Measurements from ENCODE around the gene ERCC1.
A peak's percentile ranks its signal among the peaks of the same experiment; 100 is the strongest.
"Not testable (repeated sequence)": the region's sequence is repeated elsewhere in the genome, so short reads cannot be mapped to it uniquely, and the experiment has no call there.

Gene ERCC1

DNA sequence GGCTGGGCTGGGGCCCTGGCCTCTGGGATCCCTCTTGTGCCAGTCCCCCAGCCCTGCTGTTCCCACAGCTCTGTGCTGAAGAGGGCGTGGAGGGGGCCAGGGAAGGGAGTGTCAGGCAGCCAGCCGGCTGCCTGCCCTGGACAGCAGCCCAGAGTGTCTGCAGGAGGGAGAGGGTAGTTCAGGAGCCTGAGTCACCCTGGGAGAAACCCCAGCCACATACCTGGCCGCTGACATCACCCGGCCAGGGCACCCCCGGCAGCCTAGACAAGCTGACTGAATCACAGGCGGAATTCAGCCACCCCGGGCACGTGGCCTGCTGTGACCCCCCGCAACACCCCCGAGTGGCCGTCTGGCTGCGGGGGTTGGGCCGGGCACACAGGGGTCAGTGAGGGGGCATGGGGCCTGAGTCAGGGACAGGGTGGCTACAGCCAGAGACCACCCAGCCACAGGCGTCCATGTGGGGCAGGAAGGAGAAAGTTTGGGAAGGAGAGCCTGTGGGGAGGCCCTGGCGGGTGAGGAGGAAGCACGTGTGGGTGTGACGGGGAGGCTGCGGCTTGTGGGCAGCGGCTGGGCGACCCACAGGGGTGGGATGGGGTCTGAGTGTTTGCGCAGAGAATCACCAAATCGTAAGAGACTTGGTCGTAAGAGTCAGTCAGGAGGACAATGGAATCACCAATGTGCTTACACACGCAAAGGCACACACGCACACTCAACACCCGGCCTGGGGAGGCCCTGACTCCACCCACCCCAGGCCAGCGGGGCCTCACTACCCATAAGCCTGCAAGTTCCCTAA is 32.2 kb upstream of the ERCC1 start:
- peak; percentile 94 for DNase-seq (ENCODE audit: low read depth)

DNA sequence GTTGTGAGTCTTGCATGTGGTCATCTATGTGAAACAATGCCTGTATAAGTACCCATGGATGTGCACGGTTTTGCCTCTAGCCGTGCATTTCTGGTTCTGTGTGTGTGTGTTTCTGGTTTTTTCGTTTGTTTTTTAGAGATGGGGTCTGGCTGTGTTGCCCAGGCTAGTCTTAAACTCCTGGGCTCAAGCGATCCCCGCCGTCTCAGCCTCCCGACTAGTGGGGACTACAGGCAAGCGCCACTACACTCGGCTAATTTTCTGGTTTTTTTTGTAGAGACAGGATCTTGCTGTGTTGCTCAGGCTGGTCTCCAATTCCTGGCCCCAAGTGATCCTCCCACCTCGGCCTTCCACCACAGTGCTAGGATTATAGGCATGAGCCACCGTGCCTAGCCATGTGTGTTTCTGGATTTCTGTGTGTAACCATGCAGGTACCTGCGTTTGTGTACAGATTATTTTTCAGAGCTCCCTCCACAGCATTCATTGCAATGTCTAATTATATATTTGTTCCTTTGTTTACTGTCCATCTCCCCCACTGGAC is 28.2 kb upstream of the ERCC1 start:
- DNase-seq (ENCODE audit: low read depth): no peak

DNA sequence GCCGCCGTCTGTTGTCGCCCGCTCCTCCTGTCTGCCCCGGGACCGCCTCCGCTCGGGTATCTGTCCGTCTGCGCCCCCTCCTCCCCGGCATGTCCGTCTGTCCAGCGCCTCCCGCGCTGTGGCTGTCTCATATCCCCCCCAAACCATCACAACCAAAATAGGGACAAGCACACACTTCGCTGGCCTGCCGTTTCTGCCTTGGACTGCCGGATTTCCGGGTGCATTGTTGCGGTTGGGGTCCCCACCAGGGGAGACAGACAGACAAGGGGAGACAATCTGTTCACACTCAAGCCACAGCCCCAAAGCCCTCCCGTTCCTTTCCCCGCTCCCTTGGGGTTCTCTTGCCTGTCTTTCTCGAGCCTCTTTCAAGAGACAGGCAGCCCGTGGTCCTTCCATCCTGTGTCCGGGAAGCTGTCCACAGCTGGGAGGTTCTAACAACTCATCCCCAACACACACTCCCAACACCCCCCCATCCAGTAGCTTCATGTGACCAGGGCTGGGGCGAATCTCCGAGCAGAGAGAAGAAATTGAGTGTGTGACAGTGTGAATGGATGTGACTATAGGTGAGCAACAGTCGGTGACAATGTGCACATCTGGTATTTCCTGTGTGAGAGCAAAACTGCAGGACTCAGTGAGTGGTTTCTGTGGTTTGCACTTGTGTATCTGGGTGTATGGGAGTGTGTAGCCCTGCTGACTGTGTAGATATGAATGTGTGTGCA is 27.6 kb upstream of the ERCC1 start:
- no peak for DNase-seq (ENCODE audit: low read depth)

DNA sequence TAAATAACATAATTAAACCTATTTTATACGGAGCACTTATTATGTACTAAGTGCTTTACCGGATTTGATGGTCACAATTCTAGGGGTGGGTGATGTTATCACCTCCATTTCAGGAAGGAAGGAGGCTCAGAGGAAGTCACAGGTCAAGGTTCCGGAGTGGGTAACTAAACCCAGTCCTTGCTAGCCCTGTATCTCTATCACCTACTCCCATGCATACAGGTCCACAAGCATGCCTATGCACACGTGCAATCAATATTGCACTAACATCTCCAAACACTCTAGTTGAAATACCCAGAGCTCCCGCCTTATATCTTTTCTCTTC is 26.3 kb upstream of the ERCC1 start:
- no peak for DNase-seq (ENCODE audit: low read depth)

DNA sequence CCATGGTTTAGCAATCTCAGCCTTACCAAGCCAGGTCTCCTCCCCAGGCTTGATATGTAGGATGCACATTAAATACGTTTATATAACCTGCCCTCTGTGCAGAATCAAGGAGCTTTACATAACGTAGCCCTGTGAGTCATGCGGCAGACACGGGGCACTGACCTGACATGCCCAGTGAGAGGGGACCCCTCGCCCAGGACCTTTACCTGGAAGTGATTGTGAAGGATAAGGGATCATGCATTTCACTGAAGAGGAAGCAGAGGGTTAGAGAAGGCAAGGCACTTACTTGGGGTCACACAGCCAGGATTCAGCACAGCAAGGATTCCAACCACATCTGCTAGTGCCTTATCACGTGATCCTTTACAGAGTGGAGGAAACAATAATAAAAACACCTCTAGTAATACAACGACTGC is 25.2 kb upstream of the ERCC1 start:
- DNase-seq (ENCODE audit: low read depth): no peak

DNA sequence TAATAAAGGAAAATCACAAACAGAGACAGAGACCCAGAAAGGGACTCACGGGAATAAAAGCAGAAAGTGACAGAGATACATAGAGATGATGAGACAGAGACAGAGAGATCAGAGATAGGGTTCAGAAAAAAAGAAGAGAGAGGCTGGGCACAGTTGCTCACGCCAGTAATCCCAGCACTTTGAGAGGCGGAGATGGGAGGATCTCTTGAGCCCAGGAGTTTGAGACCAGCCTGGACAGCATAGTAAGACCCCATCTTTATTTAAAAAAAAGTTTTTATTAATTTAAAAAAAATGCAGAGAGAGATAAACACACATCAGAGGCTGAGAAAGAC is 24.7 kb upstream of the ERCC1 start:
- DNase-seq (ENCODE audit: low read depth): no peak

DNA sequence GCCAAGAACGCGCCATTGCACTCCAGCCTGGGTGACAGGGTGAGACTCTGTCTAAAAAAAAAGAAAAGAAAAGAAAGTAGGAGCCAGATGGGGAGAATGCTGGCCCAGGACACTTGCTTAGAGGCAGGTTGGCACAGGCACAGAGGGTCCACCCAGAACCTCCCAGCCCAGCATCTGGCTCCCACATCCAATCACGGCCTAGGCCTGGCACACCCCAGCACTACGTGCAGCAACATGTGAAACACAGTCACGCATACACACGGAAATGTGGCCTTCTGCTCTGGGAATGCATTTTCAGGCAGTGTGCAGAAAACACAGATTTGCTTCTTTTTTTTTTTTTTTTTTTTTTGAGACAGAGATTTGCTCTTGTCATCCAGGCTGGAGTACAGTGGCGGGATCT is 23.2 kb upstream of the ERCC1 start:
- no peak for DNase-seq (ENCODE audit: low read depth)

DNA sequence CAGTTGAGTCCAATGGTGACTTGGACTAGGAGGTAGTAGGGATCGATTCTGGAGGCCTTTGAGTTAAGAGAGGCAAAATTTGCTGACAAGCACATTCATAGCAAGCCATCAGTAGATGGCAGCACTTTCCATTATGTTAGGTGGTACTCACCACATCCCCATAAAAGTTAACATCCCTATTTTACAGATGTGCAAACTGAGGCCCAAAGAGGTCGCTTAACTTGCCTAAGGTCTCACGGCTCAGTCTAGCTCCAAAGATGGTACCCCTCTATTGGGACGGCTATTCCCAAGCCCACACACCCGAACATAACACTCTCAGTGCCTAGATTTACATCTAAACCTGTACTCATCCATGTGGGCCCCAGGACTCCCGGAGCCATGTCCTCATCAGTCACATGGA is 22.6 kb upstream of the ERCC1 start:
- DNase-seq (ENCODE audit: low read depth): no peak

DNA sequence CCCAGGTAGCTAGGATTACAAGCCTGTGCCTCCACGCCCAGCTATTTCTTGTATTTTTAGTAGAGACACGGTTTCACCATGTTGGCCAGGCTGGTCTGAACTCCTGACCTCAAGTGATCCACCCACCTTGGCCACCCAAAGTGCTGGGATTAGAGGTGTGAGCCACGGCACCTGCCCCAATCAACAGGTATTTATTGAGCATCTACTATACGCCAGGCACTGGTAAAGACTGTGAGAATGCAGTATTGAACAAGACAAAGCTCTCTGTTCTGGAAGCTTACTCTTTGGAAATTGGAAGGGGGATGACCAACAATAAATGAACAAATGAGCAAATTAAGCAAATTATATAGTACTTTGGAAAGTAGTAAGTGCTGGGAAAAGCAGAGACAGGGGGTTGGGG is 21.4 kb upstream of the ERCC1 start:
- DNase-seq (ENCODE audit: low read depth): no peak

DNA sequence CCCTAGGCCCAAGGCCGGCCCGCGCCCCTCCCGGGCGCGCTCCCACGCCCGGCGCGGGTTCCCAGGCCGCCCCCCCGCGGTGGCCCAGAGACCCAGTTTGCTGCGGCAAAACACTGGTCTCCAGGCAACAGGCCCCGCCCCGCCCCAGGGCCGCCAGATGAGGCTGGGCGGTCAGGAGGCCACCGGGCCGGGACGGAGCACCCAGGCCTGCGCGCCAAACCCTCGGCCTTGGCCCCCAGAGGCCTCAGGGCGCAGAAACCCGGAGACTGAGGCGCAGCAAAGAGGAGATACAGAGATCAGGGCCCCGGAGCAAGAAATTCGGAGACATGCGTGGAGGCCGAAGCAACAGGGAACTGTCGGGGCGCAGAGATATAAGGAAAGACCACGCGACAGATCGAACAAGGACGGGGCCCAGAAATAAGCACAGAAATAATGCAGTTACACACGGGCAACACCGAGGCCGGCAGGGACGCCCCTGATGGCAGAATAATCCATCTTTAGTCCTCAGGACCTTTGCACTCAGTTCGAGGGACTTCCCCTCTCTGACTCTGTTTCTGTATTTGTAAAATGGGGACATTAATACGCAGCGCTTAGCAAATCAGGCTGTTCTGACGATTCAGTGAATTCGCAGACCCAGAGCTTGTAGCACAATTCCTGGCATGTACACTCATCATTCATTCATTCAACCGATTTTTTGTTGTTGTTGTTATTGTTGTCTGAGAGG is 20.8 kb upstream of the ERCC1 start:
- DNase-seq (ENCODE audit: low read depth): no peak

DNA sequence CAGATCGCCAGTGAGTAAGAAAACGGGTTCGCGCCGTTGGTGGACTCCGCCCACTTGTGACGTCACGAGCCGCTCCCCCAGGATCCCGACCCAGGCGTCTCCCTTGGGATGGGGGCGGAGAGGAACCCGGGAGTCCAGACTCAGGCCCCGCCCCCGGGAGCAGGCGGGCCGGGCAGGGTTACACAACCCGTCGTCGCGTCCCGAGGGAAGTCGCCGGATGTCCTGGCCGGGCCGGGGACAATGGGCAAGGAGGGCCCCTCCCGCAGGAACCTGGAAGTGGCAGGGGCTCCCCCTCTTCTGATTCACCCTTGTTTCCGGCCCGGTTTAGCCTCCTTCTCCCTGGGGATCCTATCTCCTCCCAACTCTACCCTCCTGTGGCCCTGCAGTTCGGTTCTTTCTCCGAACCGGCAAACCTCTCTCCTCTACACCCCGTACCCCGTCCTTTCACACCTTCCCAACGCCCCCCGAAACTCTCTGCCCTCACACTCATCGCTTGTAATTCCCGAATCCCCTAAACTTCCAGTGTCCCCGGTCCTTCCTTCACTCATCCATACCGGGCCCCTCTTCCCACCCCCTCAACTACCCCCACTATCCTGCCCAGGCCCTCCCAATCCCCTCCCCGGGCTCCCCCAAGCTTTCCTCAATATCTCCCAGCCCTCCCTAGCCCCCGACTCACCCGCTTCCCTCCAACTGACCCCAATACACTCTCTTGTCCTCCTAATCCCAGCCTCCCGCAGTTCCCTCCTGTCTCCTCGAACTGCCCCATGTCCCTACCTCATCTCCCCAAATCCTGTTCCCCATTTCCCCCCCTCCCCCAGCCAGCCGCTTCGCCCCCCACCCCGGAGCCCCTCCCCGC is 20.0 kb upstream of the ERCC1 start:
- peak; percentile 68 for DNase-seq (ENCODE audit: low read depth)

DNA sequence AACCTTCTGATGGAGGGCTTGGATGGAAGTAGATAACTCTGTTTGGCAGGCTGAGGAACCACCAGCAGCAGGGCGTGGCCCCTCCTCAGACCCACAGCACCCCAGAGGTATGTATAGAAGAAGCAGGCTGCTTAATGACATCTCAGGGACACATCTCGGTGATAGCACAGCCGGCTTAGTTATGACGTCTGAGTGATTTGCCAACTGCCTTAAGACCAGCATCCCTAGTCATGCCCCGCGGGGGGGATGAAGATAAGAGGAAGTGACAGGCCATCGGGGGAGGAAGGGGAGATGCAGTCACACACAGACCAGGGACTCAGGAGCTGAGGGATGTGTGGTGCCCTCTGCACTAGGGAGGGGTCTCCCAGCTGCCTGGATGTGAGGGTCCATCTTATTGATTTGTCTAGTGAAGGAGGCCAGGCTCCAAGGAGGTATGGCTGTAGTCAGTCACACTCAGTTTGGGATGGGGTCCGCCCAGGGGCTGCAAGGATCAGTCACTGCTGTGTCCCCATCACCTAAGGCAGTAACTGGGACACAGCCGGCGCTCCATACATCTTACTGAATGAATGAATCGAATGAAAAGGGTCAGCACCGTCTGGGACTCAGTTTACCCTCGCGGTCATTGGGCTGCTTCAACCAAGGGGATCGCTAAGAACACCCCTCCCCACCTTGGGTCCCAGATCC is 19.2 kb upstream of the ERCC1 start:
- DNase-seq (ENCODE audit: low read depth): no peak

DNA sequence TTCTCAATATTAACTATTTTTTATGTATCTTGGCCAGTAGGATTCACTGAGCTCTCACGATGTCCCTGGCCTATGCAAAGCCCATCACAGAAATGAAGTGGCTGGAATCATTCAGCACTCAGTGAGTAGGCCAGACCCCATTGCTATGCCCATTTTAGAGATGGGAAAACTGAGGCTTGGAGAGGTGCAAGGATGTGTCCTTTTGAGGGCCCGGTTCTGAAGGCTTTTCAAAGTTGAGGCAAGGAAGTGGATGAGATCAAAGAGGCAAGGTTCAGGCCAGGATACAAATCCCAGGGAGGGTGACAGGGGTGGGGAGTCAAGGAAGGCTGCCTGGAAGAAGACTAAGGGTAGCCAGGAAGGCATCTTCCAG is 18.7 kb upstream of the ERCC1 start:
- no peak for DNase-seq (ENCODE audit: low read depth)

DNA sequence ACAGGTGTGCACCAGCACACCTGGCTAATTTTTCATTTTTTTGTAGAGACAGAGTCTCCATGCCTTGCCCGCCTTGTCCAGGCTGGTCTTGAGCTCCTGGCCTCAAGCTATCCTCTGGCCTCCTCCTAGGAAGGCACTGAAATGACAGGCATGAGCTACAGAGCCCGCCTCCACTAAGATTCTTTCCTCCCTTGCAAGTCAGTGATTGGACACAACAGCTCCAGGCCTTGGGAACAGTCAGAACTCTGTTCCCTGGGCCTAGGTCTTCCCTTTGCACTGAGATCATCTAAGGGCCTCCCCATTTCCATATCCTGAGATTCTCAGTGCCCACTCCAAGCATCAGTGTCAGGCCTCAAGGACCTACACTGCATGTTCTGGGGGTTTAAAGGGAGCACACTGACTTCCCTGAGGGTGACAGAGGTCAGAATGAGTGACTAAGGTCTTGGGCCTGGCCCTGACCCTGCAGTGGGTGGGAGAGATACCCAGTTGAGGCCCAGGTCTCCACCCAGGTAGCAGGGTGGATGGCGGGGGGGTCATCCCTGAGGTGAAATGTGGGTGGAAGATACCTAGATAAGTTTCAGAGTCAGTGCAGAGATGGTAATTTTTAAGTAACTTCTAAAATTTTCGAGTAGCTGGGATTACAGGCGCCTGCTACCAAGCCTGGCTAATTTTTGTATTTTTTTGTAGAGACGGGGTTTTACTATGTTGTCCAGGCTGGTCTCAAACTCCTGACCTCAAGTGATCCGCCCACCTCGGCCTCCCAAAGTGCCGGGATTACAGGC is 17.3 kb upstream of the ERCC1 start:
- no peak for DNase-seq (ENCODE audit: low read depth)

DNA sequence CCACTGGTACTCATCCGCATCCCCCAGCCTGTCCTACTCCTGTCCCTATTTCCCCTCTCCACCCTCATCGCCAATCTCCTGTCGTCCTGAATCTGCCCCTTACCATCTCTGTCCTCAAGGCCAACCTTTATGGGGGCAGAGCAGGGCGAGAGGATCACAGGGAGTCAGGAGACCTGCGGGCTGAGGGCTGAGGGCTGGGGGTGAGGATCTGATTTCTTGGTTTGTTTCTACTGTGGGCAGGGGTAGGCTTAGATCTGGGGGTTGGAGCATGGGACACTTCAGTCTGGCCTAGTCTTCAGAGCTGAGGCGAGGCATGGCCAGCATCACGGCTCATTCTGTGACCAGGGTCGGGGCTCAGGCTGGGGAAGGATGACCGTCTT is 16.5 kb upstream of the ERCC1 start:
- DNase-seq (ENCODE audit: low read depth): no peak

DNA sequence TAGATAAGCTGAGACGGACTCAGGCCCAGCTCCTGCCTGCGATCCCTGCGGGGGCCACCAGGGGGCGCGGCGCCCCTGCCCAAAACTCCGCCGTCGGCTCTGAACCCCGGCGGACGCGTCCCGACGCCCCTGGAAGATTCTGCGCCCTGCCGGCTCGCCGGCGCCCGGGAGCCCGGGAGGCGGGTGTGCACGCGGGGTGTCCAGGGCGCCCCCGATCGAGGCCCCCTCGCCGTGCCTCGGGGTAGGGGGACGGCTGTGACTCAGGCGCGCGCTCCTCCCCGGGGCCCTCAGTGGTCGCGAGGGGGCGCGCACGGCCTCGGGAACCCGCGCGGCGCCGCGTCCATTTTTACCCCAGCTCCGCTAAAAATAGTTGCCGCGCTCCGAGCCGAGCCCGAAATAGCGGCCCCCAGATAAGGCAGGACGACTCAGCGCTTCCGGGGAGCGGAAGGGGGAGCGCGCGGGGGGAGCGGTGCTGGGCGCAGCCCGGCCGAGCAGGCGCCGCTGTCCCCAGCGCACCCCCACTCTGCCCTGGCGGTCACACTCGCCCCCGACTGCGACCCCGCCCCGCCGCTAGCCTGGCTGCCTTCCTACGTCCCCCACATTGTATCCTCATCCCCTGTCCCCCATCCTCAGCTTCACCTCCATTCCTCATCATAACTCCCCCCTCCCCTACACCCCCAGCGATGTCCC is 16.0 kb upstream of the ERCC1 start:
- no peak for DNase-seq (ENCODE audit: low read depth)

DNA sequence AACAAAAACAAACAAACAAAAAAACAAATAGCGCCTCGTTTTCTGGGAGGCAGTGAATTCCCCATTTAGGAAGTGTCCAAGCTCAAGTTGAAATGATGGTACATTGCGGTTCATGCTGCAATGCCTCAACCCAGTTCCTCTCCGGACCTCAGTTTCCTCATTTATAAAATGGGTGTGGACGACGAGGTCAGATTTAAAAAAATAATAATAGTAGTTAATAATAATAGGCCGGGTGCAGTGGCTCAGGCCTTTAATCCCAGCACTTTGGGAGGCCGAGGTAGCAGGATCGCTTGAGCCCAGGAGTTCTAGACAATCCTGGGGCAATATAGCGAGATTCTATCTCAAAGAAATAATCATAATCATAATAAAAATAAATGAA is 15.5 kb upstream of the ERCC1 start:
- DNase-seq (ENCODE audit: low read depth): no peak

DNA sequence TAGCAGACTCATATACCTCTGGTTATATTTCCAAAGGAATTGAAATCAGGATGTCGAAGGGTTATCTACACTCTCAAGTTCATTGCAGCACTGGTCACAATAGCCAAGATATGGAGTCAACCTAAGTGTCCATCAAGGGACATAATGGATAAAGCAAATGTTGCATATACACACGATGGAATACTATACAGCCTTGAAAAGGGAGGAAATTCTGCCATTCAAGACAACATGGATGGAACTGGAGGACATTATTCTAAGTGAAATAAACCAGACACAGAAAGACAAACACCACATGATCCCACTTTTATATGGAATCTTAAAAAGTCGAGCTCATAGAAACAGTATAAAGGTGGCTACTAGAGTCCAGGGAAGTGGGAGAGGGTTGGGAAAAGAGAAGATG is 13.6 kb upstream of the ERCC1 start:
- DNase-seq (ENCODE audit: low read depth): no peak

DNA sequence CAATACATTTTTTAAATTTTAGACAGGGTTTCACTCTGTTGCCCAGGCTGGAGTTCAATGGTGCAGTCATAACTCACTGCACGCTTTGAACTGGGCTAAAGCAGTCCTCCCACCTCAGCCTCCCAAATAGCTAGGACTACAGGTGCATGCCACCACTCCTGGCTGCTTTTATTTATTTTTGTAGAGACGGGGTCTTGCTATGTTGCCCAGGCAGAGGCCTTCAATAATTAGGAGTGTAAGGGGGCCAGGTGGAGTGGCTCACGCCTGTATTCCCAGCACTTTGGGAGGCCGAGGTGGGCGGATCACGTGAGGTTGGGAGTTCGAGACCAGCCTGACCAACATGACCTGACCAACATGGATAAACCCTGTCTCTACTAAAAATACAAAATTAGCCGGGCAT is 8.8 kb upstream of the ERCC1 start:
- not testable (repeated sequence) for DNase-seq (ENCODE audit: low read depth)

DNA sequence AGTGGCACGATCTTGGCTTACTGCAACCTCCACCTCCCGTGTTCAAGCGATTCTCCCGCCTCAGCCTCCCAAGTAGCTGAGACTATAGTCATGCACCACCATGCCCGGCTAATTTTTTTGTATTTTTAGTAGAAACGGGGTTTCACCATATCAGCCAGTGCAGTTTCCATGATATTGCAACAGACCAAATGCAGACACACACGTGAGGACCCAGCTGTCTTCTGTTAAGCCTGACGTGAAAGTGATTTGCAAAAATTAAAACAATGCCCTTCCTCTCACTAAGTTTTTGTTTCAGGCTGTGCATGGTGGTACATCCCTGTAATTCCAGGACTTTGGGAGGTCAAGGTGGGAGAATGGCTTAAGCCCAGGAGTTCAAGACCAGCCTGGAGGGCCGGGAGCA is 7.3 kb upstream of the ERCC1 start:
- DNase-seq (ENCODE audit: low read depth): not testable (repeated sequence)

Measured in GM04503 (cell line).